Mucosa of descending colon (tissue), 3 donors: ENCODE data around the gene CAPN6. TPM values are rescaled to one million over a fixed set of nuclear protein-coding genes. Genes with fewer than 3 reads are reported as not detected.

Experiments
- ATAC-seq: fragments of 200-7000 bp; cut with Tn5 transposase; one replicate; pipeline ENCODE4 v1.9.1; 2020; ENCODE audit warnings: mild to moderate bottlenecking, moderate library complexity
- DNase-seq, 3 donors: peaks; one replicate each; pipeline ENCODE4 v3.0.0-alpha.2; 2020
- H3K36me3 ChIP-seq: fragments of 200-600 bp; one replicate; pipeline ENCODE4 v1.8.0; 2021; ENCODE audit warnings: low read depth, mild to moderate bottlenecking
- H3K4me1 ChIP-seq: fragments of 200-600 bp; one replicate; pipeline ENCODE4 v1.8.0; 2021; ENCODE audit warnings: low read depth, mild to moderate bottlenecking
- H3K4me3 ChIP-seq: fragments of 200-600 bp; one replicate; pipeline ENCODE4 v1.8.0; 2021; ENCODE audit warnings: mild to moderate bottlenecking
- H3K9me3 ChIP-seq: fragments of 200-600 bp; one replicate; pipeline ENCODE4 v1.8.0; 2021; ENCODE audit warnings: mild to moderate bottlenecking
- CTCF ChIP-seq: fragments of 200-600 bp; IDR thresholded peaks from one replicate; pipeline ENCODE4 v1.8.0; 2022; ENCODE audit warnings: antibody characterized with exemption, mild to moderate bottlenecking
- intact Hi-C, 2 donors: fragments of 100-400 bp; cut with DNase I in 1 of 2; cut with micrococcal nuclease in 1 of 2; formaldehyde crosslinking; loops; one replicate each; pipeline versions ENCODE4 v1.11.0 to v1.11.1; 2022; cut with DNase I, micrococcal nuclease
- total RNA-seq, 3 donors: library from RNA; stranded (reverse); fragmentation: NEBNext Ultra II Directional in 2 of 3; extraction: Animal tissue kit (Norgen Biotek cat#: 25700) in 2 of 3; gene quantifications; one replicate each; pipeline versions ENCODE4 v1.2.1 to v1.2.4, GENCODE V29; 2021 to 2023
- donor health status: DM: no; HTN: no; CAD: no; lungs with moderate emphysema.
- donor health status: DM: no; HTN: no; CAD: no.
- donor health status: DM: no; HTN: yes; CAD: no.

The CAPN6 gene
- total RNA-seq, 3 donors from 2014 or later = 0.75 to 4.9 (median 1.7) TPM

- TF ChIP-seq CTCF = no peak
- H3K36me3 ChIP-seq = no peaks in the 10 kb centered on the region
- H3K4me3 ChIP-seq = no peak overlapping the region
- no peaks in the 10 kb centered on the region for H3K4me1 ChIP-seq
- DNase-seq = no peak
- intact Hi-C loops = loop anchor here in 1 of 2 donors (10.0 kb wide), 1 partner anchor 179 kb away; no protein-coding TSS in a partner anchor
- no peak for ATAC-seq
- no peaks in the 10 kb centered on the region for H3K9me3 ChIP-seq
Observed at GRCh38 chrX:111265486-111265885, 4.8 kb downstream of the CAPN6 start.

GRCh38 chrX:111264385-111264784 is 5.9 kb downstream of the CAPN6 start:
- no peaks in the 10 kb centered on the region for H3K9me3 ChIP-seq
- intact Hi-C loops = loop anchor here in 1 of 2 donors (10.0 kb wide), 1 partner anchor 180 kb away; no protein-coding TSS in a partner anchor
- no peaks in the 10 kb centered on the region for H3K4me1 ChIP-seq
- TF ChIP-seq CTCF = no peak
- no peak overlapping the region for H3K4me3 ChIP-seq
- H3K36me3 ChIP-seq = no peaks in the 10 kb centered on the region
- no peak for DNase-seq
- ATAC-seq = no peak

- intact Hi-C loops = loop anchor here in 1 of 2 donors (10.0 kb wide), 1 partner anchor 183 kb away; no protein-coding TSS in a partner anchor
- no peaks in the 10 kb centered on the region for H3K36me3 ChIP-seq
- DNase-seq = no peak
- no peak overlapping the region for H3K4me3 ChIP-seq
- ATAC-seq = no peak
- no peak for TF ChIP-seq CTCF
- H3K4me1 ChIP-seq = no peaks in the 10 kb centered on the region
- H3K9me3 ChIP-seq = no peaks in the 10 kb centered on the region
Observed at GRCh38 chrX:111262086-111262485, 8.2 kb downstream of the CAPN6 start.

GRCh38 chrX:111260451-111260850 is 9.8 kb downstream of the CAPN6 start:
- no peaks in the 10 kb centered on the region for H3K36me3 ChIP-seq
- intact Hi-C loops = loop anchor here in 1 of 2 donors (10.0 kb wide), 1 partner anchor 184 kb away; no protein-coding TSS in a partner anchor
- H3K9me3 ChIP-seq = no peaks in the 10 kb centered on the region
- ATAC-seq (no peak), DNase-seq (no peak)
- no peaks in the 10 kb centered on the region for H3K4me1 ChIP-seq
- no peak for TF ChIP-seq CTCF
- no peak overlapping the region for H3K4me3 ChIP-seq

GRCh38 chrX:111259559-111259958 is 10.7 kb downstream of the CAPN6 start:
- Histone ChIP-seq H3K4me3 (no peak overlapping the region), H3K9me3 (no peaks in the 10 kb centered on the region), H3K4me1 (no peaks in the 10 kb centered on the region), H3K36me3 (no peaks in the 10 kb centered on the region)
- DNase-seq (no peak), ATAC-seq (no peak)
- no peak for TF ChIP-seq CTCF
- intact Hi-C loops = no loop called here

GRCh38 chrX:111257733-111258132 is 12.6 kb downstream of the CAPN6 start:
- Histone ChIP-seq H3K4me3 (no peak overlapping the region), H3K36me3 (no peaks in the 10 kb centered on the region), H3K9me3 (no peaks in the 10 kb centered on the region), H3K4me1 (no peaks in the 10 kb centered on the region)
- no peak for TF ChIP-seq CTCF
- peak in 1 of 3 donors; percentile 4 for DNase-seq
- intact Hi-C loops = no loop called here
- no peak for ATAC-seq
